NCI-H524 treated with DMSO at 0.1 percent for 48 hours (cell line): ENCODE data around the gene PODNL1.
"Not testable (repeated sequence)": the region's sequence is repeated elsewhere in the genome, so short reads cannot be mapped to it uniquely, and the experiment has no call there.

Experiments used
- DNase-seq: peaks from one replicate; lab custom pipeline; 2025; lab: John Stamatoyannopoulos, UW

Gene PODNL1

DNA sequence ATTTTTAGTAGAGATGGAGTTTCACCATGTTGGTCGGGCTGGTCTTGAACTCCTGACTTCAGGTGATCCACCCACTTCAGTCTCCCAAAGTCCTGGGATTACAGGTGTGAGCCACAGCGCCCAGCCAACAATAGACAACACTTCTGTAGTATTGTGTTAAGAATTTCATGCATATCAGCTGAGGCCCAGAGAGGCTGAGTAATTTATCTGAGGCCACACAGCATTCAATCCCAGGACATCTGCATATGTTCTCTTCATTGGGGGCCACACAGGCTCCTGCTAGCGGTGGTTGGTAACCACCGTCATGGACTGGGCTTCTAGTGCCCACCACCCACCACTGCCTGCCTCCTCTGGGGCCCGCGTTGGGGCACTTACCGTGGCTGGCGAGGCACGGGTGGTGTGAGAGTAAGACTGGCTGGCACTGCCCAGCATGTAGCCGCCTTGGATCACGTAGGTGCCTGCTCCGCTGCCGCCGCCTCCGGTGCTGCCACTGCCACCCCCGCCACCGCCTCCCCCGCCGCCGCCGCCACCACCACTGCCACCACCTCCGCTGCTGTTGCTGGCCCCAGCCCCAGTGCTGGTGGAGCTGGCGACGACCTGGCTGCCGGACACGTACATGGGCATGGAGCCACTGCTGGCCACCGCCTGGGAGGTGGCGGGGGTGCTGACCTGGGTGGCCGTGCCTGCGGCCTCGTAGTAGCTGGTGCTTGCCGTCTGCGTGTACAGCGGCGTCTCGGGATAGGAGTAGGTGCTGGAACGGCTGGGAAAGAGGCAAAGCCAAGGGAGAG is 34.3 kb upstream of the PODNL1 start:
- no peak for DNase-seq

GRCh38 chr19:13971868-13972267 is 33.7 kb upstream of the PODNL1 start:
- DNase-seq, result not testable (repeated sequence)

DNA sequence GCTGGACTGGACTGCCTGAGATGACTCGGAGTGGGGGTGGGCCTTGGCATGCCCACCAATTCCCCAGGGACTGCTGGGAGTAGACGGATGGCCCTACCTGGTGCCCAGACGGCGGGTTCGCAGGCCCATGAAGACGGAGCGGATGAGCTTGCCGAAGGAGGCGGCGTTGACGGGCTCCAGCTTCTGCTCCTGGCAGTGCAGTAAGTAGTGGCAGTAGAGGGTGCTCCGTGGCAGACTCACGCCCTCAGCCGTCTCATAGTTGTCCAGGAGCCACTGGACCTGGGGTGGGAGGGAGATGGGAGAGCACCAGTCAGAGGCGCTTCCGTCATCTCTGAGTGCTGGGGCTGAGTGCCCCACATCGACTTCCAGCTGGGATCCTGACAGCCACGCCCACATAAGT is 31.7 kb upstream of the PODNL1 start:
- DNase-seq, result no peak

- no peak for DNase-seq
These were observed 30.8 kb upstream of the PODNL1 start for GRCh38 chr19:13968999-13969398.

GRCh38 chr19:13968383-13968935 is 30.2 kb upstream of the PODNL1 start:
- no peak for DNase-seq

DNA sequence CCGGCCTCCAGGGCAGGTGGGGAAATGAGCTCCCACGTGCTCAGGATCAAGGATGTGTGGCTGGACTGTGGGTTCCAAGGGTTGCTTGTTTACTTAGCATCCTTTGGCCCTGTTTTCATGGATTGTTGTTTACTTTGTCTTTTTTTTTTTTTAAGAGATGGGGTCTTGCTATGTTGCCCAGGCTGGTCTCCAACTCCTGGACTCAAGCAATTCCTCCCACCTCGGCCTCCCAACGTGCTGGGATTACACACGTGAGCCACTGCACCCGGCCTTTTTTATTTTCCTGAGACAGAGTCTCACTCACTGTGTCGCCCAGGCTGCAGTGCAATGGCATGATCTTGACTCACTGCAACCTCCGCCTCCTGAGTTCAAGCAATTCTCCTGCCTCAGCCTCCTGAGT is 29.0 kb upstream of the PODNL1 start:
- not testable (repeated sequence) for DNase-seq

DNA sequence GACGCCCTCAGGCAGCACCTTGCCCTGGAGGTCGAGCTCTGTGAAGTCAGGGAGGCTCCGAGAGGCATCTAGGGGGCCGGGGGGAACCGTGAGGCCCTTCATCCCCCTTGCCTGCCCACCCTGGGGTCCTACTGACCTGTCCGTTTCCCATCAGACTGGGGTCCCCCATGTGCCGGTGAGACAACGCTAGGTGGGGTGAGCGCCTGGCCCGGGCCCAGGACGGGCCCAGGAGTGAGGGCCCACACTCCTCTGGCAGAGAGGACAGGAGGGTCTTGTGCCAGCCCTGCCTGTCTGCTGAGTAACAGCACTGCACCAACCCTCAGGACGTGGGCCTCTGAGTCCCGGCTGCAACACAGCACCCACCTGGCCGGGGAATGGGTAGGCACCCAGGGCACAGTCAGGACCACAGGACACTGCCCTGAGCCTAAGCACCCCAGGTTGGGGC is 28.5 kb upstream of the PODNL1 start:
- no peak for DNase-seq

DNA sequence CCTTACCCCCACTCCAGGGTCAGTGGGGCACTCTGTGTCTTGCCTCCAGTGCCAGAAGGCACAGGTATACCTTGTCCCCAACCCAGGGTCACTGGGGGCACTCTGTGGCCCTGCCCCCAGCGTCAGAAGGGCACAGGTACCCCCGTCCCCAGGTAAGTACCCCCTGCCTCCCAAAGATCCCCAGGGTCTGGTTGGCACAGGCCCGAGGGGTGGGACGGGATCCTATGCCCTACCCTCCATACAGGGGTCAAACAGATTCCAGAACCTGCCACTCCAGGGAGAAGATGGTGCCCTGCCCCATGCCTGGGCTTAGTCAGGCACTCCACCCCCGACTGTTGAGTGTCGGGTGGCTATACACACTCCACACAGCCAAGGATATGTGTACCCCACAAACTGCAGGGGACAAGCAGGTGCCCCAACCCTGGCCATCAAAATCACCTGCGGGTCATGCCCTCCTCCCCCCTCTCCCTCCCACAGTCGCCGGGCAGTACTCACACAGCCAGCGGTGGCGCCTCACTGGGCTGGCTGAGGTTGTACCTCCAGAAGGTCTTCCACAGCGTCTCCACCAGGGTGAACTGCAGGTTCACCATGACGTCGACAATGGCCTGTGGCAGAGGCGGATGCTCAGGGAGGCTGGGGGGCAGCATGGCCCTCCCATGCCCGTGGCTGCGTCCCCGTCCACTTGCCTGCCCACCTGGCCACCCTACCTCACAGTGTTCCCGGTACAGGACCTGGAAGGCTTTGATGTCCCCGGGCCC is 27.9 kb upstream of the PODNL1 start:
- no peak for DNase-seq

GRCh38 chr19:13965377-13965896 is 27.2 kb upstream of the PODNL1 start:
- DNase-seq, result no peak

DNA sequence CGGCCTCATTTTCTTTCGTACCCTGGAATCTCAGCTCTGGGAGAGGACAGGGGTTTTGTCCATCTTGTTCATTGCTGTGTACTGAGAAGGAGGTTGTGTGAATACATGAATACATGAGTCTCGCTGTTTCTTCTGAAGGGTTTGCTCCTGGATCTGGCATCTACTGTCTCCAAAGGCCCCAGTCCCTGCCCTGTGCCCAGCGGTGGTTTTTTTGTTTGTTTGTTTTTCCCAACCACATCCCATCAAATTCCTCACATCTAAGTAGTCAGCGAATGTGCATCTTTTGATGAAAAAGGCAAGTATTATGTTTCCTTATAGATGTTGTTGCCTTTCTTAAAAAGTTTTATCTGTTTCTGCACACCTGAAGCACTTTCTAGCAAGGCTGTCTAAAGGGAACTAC is 26.6 kb upstream of the PODNL1 start:
- no peak for DNase-seq

GRCh38 chr19:13963603-13964105 is 25.4 kb upstream of the PODNL1 start:
- DNase-seq, result no peak

- no peak for DNase-seq
These were observed 24.7 kb upstream of the PODNL1 start for GRCh38 chr19:13962699-13963602.

DNA sequence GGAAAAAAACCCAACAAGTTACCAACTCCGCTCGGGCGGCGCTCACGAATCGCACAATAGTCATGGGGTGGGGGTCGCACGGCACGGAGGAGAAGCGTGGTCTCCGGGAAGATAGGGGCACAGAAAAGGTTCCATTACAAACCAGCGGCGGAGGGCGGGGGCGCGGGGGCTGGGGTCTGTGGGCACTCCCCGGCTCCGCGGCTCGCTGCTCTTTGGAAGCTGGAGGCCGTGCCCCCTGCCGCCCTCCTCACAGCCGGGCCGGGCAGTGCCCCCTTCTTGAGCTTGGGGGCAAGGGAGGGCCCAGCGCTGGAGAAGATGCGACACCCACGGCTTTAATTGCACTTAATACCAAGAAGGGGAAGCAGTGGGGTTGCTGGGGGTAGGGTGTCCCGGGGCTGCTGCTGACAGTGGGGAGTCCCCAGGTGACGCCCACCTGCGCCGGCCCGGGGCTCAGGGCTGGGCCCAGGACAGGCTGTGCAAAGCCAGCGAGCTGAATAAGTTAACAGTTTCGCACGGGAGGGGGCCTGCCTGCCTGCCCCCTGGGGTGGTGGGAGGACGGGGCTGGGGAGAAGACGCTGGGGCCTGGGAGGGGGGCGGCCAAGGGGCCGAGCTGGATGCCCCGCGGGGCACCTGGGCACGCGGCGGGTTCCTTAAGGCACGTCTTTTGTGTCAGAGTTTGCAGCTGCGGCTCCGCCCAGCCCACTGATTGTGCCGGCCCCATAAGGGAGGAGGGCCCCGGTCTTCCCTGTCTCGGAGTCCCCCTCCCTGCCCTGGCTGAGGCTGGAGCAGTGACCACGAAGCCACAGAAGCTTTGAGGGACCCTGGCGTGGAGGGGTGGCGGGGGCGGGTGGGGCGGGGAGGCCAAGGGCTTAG is 23.8 kb upstream of the PODNL1 start:
- DNase-seq, result no peak

- no peak for DNase-seq
These were observed 22.9 kb upstream of the PODNL1 start for GRCh38 chr19:13960863-13961784.

DNA sequence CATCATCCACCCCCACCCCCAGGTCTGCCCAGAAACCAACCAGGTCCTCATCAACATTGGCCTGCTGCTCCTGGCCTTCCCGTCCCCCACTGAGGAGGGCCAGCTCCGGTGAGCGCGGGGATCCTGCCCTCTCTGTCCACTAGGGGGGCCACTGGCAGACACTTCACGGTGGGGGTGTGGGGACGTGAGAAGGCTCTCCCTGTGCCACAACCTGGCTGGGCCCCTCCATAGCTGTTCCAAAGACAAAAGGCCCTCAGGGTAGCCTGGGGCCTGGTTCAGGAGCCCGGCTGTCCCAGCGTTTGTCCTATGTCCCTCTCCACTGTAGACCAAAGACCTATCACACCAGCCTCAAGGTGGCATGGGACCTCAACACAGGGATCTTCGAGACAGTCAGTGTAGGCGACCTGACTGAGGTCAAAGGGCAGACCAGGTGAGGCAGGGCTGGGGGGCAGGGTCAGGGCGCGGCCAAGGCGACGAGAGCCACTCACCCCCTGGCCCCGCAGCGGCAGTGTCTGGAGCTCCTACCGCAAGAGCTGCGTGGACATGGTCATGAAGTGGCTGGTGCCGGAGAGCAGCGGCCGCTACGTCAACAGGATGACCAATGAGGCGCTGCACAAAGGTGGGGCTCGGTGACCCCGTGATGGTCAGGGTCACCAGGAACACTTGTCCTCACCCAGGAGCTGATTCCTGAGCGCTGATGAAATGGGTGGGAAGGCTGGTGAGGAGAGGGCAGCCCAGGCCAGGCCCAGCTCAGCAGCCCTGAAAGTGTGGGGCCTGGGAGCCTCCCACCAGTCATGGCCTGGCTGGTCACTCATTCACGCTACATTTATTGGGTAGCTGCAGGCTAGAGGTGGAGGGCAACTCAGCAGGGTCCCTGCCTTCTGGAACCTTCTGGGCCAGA is 22.0 kb upstream of the PODNL1 start:
- no peak for DNase-seq

GRCh38 chr19:13959141-13959961 is 21.1 kb upstream of the PODNL1 start:
- no peak for DNase-seq

- no peak for DNase-seq
These were observed 19.8 kb upstream of the PODNL1 start for GRCh38 chr19:13958043-13958442.

DNA sequence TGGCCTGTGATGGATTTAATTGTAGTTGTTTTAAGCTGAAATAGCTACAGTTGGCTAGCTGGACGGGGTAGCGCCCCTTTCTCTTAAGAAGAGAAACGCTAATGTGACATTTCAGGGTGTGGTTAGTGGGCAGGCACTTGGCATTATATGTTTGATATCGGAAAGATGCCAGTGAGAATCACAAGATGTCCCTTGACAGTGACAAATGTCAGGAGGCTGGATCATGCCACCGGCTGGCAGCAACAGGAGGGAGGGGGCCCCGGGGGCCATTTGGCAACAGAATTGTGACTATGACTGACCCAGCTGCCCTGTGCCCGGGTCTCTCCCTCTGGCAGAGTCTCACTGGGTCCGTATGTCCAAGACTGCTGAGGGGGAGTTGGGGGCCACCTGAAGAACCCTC is 18.8 kb upstream of the PODNL1 start:
- no peak for DNase-seq
